ELF-1 (cell line): Measurements from ENCODE around the gene ASAP2.
"Not testable (repeated sequence)": the region's sequence is repeated elsewhere in the genome, so short reads cannot be mapped to it uniquely, and the experiment has no call there.

Experiments
- DNase-seq: peaks from one replicate; pipeline ENCODE4 v3.0.0-alpha.2; 2016; ENCODE audit warnings: low read depth, low spot score

ASAP2 gene

DNA sequence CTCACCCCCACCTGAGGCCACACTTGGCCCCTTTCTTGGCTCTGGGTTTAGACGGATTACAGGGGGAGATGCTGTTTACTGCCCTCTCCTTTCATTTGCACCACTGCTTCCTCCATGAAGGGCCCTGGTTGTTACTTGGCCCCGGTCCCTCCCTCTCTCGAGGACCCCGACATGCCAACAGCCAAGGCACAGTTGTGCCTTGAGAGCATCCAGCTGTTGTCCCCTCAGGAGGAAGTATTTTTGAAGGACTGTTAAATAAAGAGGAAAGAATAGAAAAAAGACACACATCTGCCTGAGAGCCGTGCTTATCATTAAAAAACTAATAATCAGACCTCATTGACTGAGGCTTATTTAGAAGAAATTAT, 172.8 kb downstream of the ASAP2 start:
- DNase-seq: no peak

DNA sequence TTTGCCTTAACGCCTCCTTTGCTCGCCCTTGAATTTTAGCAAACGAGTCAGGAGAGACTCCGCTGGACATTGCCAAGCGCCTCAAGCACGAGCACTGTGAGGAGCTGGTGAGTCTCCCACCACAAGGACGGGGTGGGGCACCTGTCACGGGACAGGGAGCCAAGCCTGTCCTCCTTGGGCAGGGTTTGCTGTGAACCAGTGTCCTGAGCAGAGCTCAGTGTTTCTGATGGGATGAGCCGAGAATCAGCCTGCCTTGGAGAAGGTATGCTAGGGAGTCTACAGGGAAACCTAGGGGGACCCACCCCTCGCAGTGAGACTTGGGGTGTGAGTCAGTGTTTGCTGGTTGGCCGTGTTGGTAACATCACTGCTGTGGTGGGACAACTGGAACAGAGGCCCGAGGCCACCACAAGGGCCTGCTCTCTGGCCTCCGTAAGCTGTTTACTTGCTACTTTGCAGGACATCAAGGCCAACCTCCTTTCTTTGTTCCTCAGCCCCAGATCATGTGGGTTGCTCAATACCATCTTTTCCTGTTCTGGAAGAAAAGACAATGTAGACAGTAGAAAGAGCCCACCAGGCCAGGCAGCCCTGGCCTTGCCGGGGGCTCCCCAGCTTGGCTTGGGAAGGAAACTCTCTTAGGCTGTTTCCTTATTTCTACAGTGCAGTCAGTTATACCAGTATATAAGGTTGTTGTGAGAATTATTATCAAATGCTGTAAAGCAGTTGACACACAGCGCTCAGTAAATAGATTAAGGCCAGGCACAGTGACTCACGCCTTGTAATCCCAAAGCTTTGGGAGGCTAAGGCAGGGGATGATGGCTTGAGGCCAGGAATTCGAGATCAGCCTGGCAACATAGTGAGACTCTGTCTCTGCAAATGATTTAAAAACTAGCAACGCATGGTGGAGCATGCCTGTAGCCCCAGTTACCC, 174.4 kb downstream of the ASAP2 start:
- peak; percentile 79 for DNase-seq

GRCh38 chr2:9382604-9383235, 176.1 kb downstream of the ASAP2 start:
- DNase-seq: peak; percentile 58

DNA sequence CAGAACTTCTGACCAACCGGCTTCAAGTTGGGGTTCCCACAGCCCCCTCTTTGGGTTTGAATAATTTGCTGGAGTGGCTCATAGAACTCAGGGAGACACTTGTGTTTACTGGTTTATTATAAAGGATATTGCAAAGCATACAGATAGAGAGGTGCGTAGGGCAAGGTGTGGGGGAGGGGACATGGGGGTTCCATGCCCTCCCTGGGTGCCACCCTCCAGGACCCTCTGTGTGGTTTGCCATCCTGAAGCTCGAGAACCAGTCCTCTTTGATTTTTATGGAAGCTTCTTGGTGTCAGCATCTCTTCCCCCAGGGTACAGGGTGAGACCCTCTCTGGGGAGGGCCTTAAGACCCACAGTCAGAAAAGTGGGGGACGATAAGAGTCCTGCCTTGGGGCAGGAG, 177.9 kb downstream of the ASAP2 start:
- DNase-seq: no peak

DNA sequence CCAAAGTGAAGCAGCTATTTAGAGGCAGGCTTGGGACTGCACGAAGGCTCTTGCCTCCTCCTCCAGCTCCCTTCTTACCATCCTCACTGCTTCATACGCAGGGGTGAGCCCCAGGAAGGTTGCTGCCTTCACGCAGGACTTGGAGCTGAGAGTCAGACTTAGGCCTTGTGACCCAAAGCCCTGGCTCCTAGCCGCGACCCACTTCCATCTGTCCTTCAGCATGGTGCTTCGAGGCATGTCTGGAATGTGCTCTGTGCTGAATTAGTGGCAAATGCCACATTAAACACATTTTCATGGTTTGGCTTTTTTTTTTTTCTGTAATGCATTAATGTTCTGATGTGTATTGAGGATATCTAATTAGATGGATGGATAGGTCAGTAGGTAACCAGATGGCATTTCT, 179.2 kb downstream of the ASAP2 start:
- no peak for DNase-seq

DNA sequence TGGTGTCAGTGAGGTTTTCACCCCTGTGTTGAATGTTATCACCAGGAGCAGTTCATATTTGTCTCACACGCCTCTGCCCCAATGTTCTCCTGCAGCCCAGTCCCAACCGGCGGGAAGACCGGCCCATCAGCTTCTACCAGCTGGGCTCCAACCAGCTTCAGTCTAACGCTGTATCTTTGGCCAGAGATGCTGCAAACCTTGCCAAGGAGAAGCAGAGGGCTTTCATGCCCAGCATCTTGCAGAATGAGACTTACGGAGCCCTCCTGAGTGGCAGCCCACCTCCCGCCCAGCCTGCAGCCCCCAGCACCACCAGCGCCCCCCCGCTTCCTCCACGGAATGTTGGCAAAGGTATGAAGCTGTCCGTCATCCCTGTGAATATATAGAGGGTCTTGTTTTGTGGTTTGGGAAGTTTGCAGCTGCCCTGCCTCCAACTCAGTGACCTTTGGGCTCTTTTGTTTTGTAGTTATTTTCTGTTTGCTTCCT, 181.6 kb downstream of the ASAP2 start:
- no peak for DNase-seq

GRCh38 chr2:9388950-9389911, 182.6 kb downstream of the ASAP2 start:
- DNase-seq: no peak

DNA sequence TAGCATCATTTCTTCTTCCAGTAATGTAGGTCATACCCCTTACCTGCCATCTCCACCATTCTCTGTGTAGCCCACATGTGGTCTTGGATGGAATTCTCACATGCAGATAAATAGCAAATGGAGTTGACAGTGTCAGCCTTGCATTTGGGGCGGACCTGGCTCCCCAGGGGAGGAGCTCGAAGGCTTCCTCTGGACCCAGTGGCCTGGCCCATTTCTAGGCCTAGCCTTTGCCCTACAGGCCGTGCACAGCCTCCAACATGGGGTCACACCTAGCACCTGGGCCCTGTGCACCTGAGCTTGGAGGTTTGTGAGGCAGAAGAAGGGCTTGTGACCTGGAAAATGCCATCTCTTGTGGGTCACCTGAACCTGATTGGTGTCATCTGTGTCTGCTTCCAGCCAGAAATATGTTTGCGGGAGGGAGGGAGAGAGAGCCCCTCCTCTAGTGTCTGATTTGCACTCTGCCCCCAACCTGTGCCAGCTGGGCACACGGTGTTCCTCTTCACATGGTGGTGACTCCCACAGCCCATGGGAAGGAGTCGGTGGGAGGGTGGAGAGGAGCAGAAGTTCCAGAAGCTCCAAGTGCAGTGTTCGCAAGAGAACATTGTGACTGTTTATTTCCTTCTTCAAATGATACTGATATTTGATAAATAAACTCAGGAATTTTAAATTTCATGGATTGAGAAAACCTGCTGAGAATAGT, 183.7 kb downstream of the ASAP2 start:
- DNase-seq: no peak

DNA sequence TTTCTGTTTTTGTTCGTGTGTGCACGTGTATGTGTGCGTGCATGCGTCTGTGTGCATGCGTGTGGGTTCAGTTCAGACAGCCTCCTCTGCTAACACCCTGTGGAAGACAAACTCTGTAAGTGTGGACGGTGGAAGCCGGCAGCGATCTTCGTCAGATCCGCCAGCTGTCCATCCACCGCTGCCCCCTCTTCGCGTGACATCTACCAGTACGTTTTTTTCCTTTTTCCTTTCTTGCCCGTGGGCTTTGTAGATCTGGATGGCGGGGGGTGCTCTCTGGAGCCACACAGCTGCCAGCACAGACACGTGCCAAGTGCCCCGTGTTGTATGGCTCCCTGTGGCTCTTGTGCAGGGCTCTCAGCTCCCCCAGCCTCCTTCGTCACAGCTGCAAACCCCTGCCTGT, 184.4 kb downstream of the ASAP2 start:
- no peak for DNase-seq

DNA sequence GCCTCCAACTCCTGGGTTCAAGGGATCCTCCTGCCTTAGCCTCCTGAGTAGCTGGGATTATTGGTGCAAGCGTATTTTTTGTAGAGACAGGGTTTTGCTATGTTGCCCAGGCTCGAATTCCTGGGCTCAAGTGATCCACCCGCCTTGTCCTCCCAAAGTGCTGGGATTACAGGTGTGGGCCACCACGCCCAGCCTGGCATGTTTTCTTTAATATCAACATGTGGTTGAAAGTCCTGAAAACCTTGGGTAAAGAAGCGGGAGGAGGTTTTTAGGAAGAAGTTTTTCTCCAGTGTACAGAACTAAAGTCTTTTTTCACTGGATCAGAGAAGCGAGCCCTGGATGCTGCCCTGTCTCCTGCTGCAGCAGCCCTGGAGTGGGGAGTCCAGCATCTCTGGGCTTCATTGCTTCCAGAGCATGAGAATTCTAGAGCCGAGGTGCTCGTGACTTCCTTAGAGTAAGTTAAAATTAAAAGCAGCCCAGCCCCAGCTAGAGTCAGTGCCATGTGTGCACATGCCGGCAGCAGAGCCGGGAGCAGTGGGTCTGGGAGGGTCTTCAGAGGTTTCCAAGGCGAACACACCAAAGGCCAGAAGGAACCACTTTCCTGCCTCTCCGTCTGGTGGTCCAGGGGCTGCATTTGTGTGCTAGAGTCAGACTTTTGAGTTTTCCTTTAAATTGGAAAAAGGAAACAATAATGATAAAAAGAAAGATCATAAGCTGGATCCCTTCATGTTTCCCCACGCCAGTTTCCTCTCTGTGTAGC, 185.5 kb downstream of the ASAP2 start:
- no peak for DNase-seq

- peak; percentile 66 for DNase-seq
Observed at GRCh38 chr2:9392898-9393765, 186.5 kb downstream of the ASAP2 start.

GRCh38 chr2:9394816-9395215, 188.2 kb downstream of the ASAP2 start:
- no peak for DNase-seq

DNA sequence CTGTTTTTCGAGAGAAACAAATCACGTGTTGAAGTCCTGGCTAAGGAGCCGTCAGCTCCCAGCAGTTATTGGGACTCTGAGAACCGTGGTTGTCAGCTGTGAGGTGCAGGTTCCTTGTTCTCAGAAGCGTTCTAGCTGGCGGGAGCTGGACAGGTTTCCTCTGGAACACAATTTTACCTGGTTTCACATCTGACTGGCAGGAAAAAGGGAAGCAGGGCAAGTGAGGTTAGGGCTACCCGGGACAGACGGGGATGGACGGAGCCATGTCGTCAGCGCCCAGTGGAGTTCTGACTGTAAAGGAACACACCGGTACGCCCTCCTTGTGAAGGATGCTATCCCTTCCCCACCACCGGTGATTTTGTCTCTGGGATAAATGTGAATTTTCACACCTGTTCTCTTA, 190.6 kb downstream of the ASAP2 start:
- no peak for DNase-seq

GRCh38 chr2:9398251-9398650, 191.6 kb downstream of the ASAP2 start:
- not testable (repeated sequence) for DNase-seq

- DNase-seq: no peak
Observed at GRCh38 chr2:9398881-9399780, 192.5 kb downstream of the ASAP2 start.

GRCh38 chr2:9400268-9401058, 193.9 kb downstream of the ASAP2 start:
- peak; percentile 57 for DNase-seq

- no peak for DNase-seq
Observed at GRCh38 chr2:9401059-9401547, 194.5 kb downstream of the ASAP2 start.
